Measurements from ENCODE around the gene AHSA1. TPM values are rescaled to one million over a fixed set of nuclear protein-coding genes. Genes with fewer than 3 reads are reported as not detected.

AHSA1 gene
- total and polyA plus RNA-seq, 10 of the 15 experiments (the other 5 are each of a cell fraction or from before 2014, with no cell fraction given), result 51.8 to 295 (median 201) TPM

GRCh38 chr14:77421201-77421600, 36.7 kb upstream of the AHSA1 start (continued):
- TF ChIP-seq IRF5 (IDR thresholded peaks at IDR 0.05; ENCODE audit: borderline replicate concordance), result no peak
- TF ChIP-seq EP300 (IDR thresholded peaks at IDR 0.05; ENCODE audit: borderline replicate concordance in 1 of 2, control insufficient read depth in 1 of 2, low read depth in 2 of 2, low read length in 2 of 2), result no peak

- intact Hi-C loops (cut with micrococcal nuclease; ENCODE audit: unreplicated experiment) (no loop called here), in situ Hi-C loops (cut with MboI) (no loop called here)
- Histone ChIP-seq H2AFZ (ENCODE audit: control insufficient read depth, low read depth, low read length) (no peak within 1 kb of the TSS), H3K4me3 (no peak within 1 kb of the TSS), H3K27me3 (replicated peaks in 1 of 2; ENCODE audit: control insufficient read depth in 2 of 2, insufficient read depth in 2 of 2, low read length in 1 of 2) (no peaks in the 10 kb centered on the region), H4K20me1 (ENCODE audit: control insufficient read depth, insufficient read depth) (no peaks in the 10 kb centered on the region), H3K36me3 (ENCODE audit: control insufficient read depth in 2 of 2, insufficient read depth in 2 of 2, low read length in 1 of 2) (peaks cover 7 to 21% of the 10 kb centered on the region in 2 experiments), H3K9ac (ENCODE audit: control insufficient read depth, insufficient read depth, low read length) (no peak within 1 kb of the TSS), H3K4me2 (ENCODE audit: control insufficient read depth, insufficient read depth) (no peak within 1 kb of the TSS), H3K9me3 (replicated peaks; ENCODE audit: control insufficient read depth, insufficient read depth, low read length) (no peaks in the 10 kb centered on the region; the same call in 2 of the 3 replicates), H3K4me1 (ENCODE audit: control insufficient read depth, insufficient read depth, low read length) (no peaks in the 10 kb centered on the region), H3K27ac (ENCODE audit: control insufficient read depth, insufficient read depth) (no peak within 1 kb of the TSS), H3K79me2 (ENCODE audit: control insufficient read depth, insufficient read depth, low read length) (no peaks in the 10 kb centered on the region)
- WGBS (ENCODE audit: insufficient coverage, insufficient replicate concordance, low lambda C conversion rate, missing lambda C conversion rate), result 100% methylated on average over 1 of the region's 1 CpG
- ChIA-PET CTCF (no interaction called here), POLR2A (no interaction called here), SMC1A (ENCODE audit: uncharacterized antibody, unreplicated experiment) (no interaction called here), RAD21 (ENCODE audit: unreplicated experiment) (no interaction called here)
- no TSS peak for BruUV-seq (replicated peaks)
- no peak for DNase-seq (ENCODE audit: low read depth, low spot score)
- TF ChIP-seq CUX1 (IDR thresholded peaks at IDR 0.05; ENCODE audit: insufficient replicate concordance, low read depth, low read length) (no peak), ZNF24 (IDR thresholded peaks at IDR 0.05) (no peak), ZSCAN29 (IDR thresholded peaks at IDR 0.05) (no peak), ETV6 (conservative IDR thresholded peaks at IDR 0.05 in 1 of 2, IDR thresholded peaks at IDR 0.05 in 1 of 2; ENCODE audit: borderline replicate concordance in 1 of 2, low read depth in 1 of 2) (no peak), RBBP5 (conservative IDR thresholded peaks at IDR 0.05) (no peak), ZBTB33 (IDR thresholded peaks at IDR 0.05) (no peak), SP1 (IDR thresholded peaks at IDR 0.05; ENCODE audit: low read depth, low read length) (no peak), ASH2L (IDR thresholded peaks at IDR 0.05; ENCODE audit: borderline replicate concordance, low read depth) (no peak), BCL3 (IDR thresholded peaks at IDR 0.05; ENCODE audit: borderline replicate concordance, insufficient read depth, low read depth, low read length, poor library complexity, severe bottlenecking) (no peak)
- no peak for ATAC-seq
- FAIRE-seq, result no peak
Observed at GRCh38 chr14:77423423-77423822, 34.5 kb upstream of the AHSA1 start, which contains the start of gene NOXRED1. NOXRED1 (minus strand) TSS chr14:77423523; CDS start chr14:77422889, 634 bp downstream.

Measured in GM12878 (cell line).